Colonic mucosa (tissue), 4 donors: ENCODE measurements around the gene LEPR. TPM values are rescaled to one million over a fixed set of nuclear protein-coding genes. Genes with fewer than 3 reads are reported as not detected.
A peak's percentile ranks its signal among the peaks of the same experiment; 100 is the strongest.
"Not testable (repeated sequence)": the region's sequence is repeated elsewhere in the genome, so short reads cannot be mapped to it uniquely, and the experiment has no call there.

Source experiments
- DNase-seq: peaks from one replicate; pipeline ENCODE4 v3.0.0-alpha.2; 2020
- H3K27ac ChIP-seq: fragments of 200-600 bp; one replicate; pipeline ENCODE4 v1.8.0; 2021
- H3K27me3 ChIP-seq: fragments of 200-600 bp; one replicate; pipeline ENCODE4 v1.8.0; 2021
- H3K36me3 ChIP-seq: fragments of 200-600 bp; one replicate; pipeline ENCODE4 v1.8.0; 2021
- H3K4me1 ChIP-seq: fragments of 200-600 bp; one replicate; pipeline ENCODE4 v1.8.0; 2021; ENCODE audit warnings: mild to moderate bottlenecking
- H3K4me3 ChIP-seq: fragments of 200-600 bp; one replicate; pipeline ENCODE4 v1.8.0; 2021
- H3K9ac ChIP-seq, 2 donors: one replicate each; pipeline ENCODE4 v1.7.0; 2013; ENCODE audit warnings: control low read depth in 2 of 2, low read depth in 2 of 2, low read length in 2 of 2
- H3K9me3 ChIP-seq: fragments of 200-600 bp; one replicate; pipeline ENCODE4 v1.8.0; 2021
- CTCF ChIP-seq: fragments of 200-600 bp; IDR thresholded peaks from one replicate; pipeline ENCODE4 v1.8.0; 2022; ENCODE audit warnings: antibody characterized with exemption, mild to moderate bottlenecking
- intact Hi-C: fragments of 100-400 bp; cut with DNase I; formaldehyde crosslinking; loops from one replicate; pipeline ENCODE4 v1.14.1; 2022
- total RNA-seq, 2 donors: library from RNA; stranded (reverse); fragmentation: NEBNext Ultra II Directional in 1 of 2; extraction: Animal tissue kit (Norgen Biotek cat#: 25700) in 1 of 2; gene quantifications; one replicate each; pipeline ENCODE4 v1.2.1, GENCODE V29; 2021
- donor health status: healthy.
- donor health status: DM: no; HTN: no; CAD: no.
- donor health status: DM: no; HTN: no; CAD: no.

LEPR gene
- 1 to 10 TPM; 3.7 to 6.5 TPM for total RNA-seq

DNA sequence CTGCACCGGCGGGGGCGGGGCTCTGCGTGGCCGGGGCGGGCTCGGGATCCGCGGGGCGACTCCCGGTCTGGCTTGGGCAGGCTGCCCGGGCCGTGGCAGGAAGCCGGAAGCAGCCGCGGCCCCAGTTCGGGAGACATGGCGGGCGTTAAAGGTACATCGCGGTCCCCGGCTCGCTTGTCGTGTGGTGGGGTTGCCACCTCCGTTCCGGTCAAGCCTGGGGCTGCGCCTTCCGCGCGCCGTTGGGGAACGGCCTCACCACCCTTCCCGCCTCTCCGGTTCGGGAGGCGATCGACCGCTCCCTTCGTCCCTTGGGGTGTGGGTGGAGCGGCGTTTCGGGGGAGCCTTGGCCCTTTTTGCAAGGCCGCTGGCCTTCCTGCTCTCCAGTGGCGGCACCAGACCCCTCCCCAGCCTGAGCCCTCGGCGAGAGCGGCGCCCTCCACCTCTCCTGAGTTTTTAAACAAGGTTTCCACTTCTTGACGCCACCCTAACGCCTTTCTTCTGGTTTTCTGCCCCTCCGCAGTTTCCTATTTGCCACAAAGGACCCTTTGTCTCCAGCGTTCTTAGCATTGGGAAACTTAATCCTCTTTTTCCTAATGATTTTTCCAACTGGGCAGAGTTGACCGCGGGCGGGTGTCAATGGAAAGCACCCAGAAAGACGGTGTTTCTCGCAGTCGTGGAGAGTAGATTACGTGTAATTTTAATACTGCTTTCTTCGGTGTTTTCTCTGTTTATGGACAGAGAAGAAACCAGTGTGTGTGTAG lies at the start of gene LEPR, which contains the start of gene LEPROT:
Gene LEPR (plus strand): TSS at position 79 of the 761 bp plus-strand sequence. CDS start 144,898 bp downstream, outside the sequence.
Gene LEPROT (plus strand): TSS at position 79 of the 761 bp plus-strand sequence. CDS start 57 bp downstream, at position 136.
- no peak for DNase-seq
- Histone ChIP-seq H3K4me1 (peaks cover 10% of the 10 kb centered on the region), H3K27me3 (no peaks in the 10 kb centered on the region), H3K27ac (peak within 1 kb of the TSS; percentile 99), H3K9me3 (no peaks in the 10 kb centered on the region), H3K9ac (peak within 1 kb of the TSS; percentile 69 to 90), H3K36me3 (no peaks in the 10 kb centered on the region), H3K4me3 (peak within 1 kb of the TSS; percentile 84)
- intact Hi-C loops, result no loop called here
- no peak for TF ChIP-seq CTCF

- H3K9ac ChIP-seq, result no peak overlapping the region
- no peak overlapping the region for H3K4me3 ChIP-seq
- intact Hi-C loops, result no loop called here
- TF ChIP-seq CTCF, result no peak
- no peaks in the 10 kb centered on the region for H3K4me1 ChIP-seq
- no peak overlapping the region for H3K27ac ChIP-seq
- H3K27me3 ChIP-seq, result no peaks in the 10 kb centered on the region
- DNase-seq, result no peak
- no peaks in the 10 kb centered on the region for H3K36me3 ChIP-seq
- no peaks in the 10 kb centered on the region for H3K9me3 ChIP-seq
Measured at GRCh38 chr1:65371544-65371943, 48.9 kb upstream of the LEPR start.

DNA sequence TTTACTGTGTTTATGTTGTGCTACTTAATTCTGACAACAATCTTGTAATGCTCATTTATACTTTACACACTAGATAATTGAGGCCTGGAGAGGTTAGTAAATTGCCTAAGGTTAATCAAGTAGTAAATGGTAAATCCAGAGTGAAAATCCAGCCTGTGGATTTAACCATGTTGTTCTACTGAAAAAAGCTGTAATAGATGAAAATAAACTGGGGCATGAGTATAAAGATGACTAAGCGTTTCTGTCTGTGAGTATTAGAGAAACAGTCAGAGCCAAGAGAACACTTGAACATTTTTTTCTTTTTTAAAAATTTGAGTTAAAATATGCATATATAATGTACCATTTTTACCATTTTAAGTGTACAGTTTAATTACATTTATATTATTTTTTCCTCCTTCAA lies 47.9 kb upstream of the LEPR start:
- Histone ChIP-seq H3K9ac (no peak overlapping the region), H3K9me3 (no peaks in the 10 kb centered on the region), H3K4me1 (no peaks in the 10 kb centered on the region), H3K27ac (no peak overlapping the region), H3K4me3 (no peak overlapping the region), H3K27me3 (no peaks in the 10 kb centered on the region), H3K36me3 (no peaks in the 10 kb centered on the region)
- intact Hi-C loops, result no loop called here
- DNase-seq, result no peak
- no peak for TF ChIP-seq CTCF

DNA sequence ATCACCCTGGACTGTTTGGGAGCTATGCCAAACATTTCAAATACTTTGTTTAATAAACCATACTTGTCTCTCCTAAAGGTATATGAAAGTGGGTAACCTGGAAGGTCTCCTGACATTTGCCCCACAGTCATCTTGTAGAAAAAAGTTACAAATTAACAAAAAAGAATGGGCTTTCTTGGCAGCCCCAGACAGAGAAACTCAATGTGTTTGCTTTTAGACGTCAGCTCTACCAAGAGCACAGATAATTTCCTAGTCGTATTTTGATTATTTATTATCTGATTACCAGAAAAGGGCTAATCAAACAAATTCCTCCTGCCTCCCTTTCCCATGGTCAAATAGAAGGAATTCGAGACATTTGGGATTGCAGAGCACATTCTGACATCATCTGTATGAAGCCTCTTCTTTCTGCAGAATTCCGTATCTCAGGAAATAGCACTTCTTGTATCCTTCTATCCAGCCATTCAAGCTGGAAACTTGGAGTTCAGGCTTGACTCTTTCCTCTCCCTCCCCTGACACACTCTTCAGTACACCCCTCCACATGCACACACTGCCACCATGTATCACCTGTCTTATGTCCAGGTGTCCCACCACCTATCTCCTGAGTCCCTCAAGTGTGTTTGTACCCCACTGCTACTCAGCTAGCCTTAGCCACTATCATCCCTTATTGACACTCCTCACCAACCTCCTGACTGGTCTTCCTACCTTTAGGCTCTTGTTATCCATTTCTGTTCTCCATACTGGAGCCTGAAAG lies 42.8 kb upstream of the LEPR start:
- Histone ChIP-seq H3K4me3 (no peak overlapping the region), H3K27ac (no peak overlapping the region), H3K36me3 (no peaks in the 10 kb centered on the region), H3K27me3 (no peaks in the 10 kb centered on the region), H3K4me1 (no peaks in the 10 kb centered on the region), H3K9me3 (no peaks in the 10 kb centered on the region), H3K9ac (no peak overlapping the region)
- no peak for TF ChIP-seq CTCF
- intact Hi-C loops, result no loop called here
- DNase-seq, result no peak

DNA sequence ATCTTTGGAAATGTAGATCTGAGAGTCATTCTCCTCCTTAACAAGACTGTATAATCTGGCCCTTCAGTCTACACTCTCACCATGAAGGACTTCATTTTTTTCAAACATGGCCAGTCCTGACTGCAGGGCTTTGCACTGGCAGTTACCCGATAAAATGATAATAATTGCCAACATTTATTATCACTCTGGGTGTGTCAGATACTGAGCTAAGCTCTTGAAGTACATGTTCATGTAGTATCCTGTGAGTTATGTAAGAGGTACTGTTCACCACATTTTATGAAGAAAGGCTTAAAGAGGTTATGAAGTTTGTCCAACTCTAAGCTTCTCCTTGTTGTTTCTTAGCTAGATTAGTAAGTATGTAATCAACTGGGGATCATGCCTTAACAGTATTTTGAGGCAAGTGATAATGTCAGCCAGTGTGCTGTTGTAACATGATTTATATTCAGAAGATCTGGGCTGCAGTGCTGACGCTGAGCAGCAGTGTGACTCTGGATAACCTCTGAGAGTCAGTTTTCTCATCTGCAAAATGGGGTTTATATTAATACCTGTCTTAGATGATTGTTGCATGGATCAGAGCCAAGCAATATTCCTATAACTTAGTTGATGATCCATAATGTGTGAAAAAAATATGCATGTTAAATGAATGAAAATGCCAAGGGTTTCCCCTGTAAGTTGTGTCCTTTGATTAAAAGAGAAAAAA lies 42.1 kb upstream of the LEPR start:
- DNase-seq, result no peak
- TF ChIP-seq CTCF, result no peak
- intact Hi-C loops, result no loop called here

DNA sequence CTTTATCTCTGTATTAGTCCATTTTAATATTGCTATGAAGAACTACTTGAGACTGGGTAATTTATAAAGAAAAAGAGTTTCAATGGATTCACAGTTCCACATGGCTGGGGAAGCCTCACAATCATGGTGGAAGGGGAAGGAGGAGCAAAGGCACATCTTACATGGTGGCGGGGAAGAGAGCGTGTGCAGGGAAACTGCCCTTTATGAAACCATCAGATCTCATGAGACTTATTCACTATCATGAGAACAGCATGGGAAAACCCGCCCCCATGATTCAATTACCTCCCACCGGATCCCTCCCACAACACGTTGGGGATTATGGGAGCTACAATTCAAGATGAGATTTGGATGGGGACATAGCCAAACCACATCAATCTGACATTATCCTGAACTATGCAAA lies 36.0 kb upstream of the LEPR start:
- H3K4me1 ChIP-seq, H3K4me3 ChIP-seq, intact Hi-C loops, H3K27ac ChIP-seq, H3K9me3 ChIP-seq, H3K36me3 ChIP-seq, H3K9ac ChIP-seq, DNase-seq, H3K27me3 ChIP-seq: not testable (repeated sequence)

More for the DNA sequence above, 42.1 kb upstream of the LEPR start:
- Histone ChIP-seq H3K36me3 (no peaks in the 10 kb centered on the region), H3K27ac (no peak overlapping the region), H3K4me1 (no peaks in the 10 kb centered on the region), H3K27me3 (no peaks in the 10 kb centered on the region), H3K9me3 (no peaks in the 10 kb centered on the region), H3K4me3 (no peak overlapping the region), H3K9ac (no peak overlapping the region)
